Lower lobe of right lung (tissue), 2 donors: ENCODE results near the gene SPRR3. TPM values are rescaled to one million over a fixed set of nuclear protein-coding genes. Genes with fewer than 3 reads are reported as not detected.
A peak's percentile ranks its signal among the peaks of the same experiment; 100 is the strongest.

Source experiments
- ATAC-seq, 2 donors: fragments of 200-7000 bp; cut with Tn5 transposase; one replicate each; pipeline ENCODE4 v1.9.1; 2020 to 2022; ENCODE audit warnings: mild to moderate bottlenecking in 2 of 2, moderate library complexity in 2 of 2
- DNase-seq: peaks from one replicate; pipeline ENCODE4 v3.0.0-alpha.2; 2020
- H3K27ac ChIP-seq: fragments of 200-600 bp; one replicate; pipeline ENCODE4 v1.8.0; 2022
- H3K27me3 ChIP-seq: fragments of 200-600 bp; one replicate; pipeline ENCODE4 v1.8.0; 2022; ENCODE audit warnings: low read depth
- H3K36me3 ChIP-seq: fragments of 200-600 bp; one replicate; pipeline ENCODE4 v1.8.0; 2022; ENCODE audit warnings: mild to moderate bottlenecking
- H3K4me1 ChIP-seq: fragments of 200-600 bp; one replicate; pipeline ENCODE4 v1.8.0; 2022
- H3K4me3 ChIP-seq: fragments of 200-600 bp; one replicate; pipeline ENCODE4 v1.8.0; 2022; ENCODE audit warnings: mild to moderate bottlenecking
- H3K9me3 ChIP-seq: fragments of 200-600 bp; one replicate; pipeline ENCODE4 v1.8.0; 2022
- CTCF ChIP-seq: fragments of 200-600 bp; IDR thresholded peaks from one replicate; pipeline ENCODE4 v1.8.0; 2022; ENCODE audit warnings: antibody characterized with exemption, mild to moderate bottlenecking
- intact Hi-C: fragments of 100-400 bp; cut with DNase I; formaldehyde crosslinking; loops from one replicate; pipeline ENCODE4 v1.11.0; 2022
- total RNA-seq: library from RNA; stranded (reverse); fragmentation: NEBNext Ultra II Directional; extraction: Animal tissue kit (Norgen Biotek cat#: 25700); gene quantifications from one replicate; pipeline ENCODE4 v1.2.1, GENCODE V29; 2021
- donor health status: DM: no; HTN: yes; CAD: no; lungs with severe emphysema.

SPRR3 gene
- total RNA-seq, 1 donor from 2014 or later: not detected

GRCh38 chr1:153040950-153041631, 39.5 kb downstream of the SPRR3 start, which contains the start of gene SPRR2D:
TSS of gene SPRR2D (minus strand) at chr1:153041120. CDS start at chr1:153040346, 774 bp downstream.
- DNase-seq (no peak), ATAC-seq (no peak)
- TF ChIP-seq CTCF: no peak
- Histone ChIP-seq H3K27ac (no peak within 1 kb of the TSS), H3K27me3 (peaks cover 5% of the 10 kb centered on the region), H3K4me3 (no peak within 1 kb of the TSS), H3K9me3 (no peaks in the 10 kb centered on the region), H3K4me1 (no peaks in the 10 kb centered on the region), H3K36me3 (no peaks in the 10 kb centered on the region)
- intact Hi-C loops: no loop called here

- no peak overlapping the region for H3K27ac ChIP-seq
- DNase-seq (no peak), ATAC-seq (peak in 1 of 2 donors; percentile 17)
- no peaks in the 10 kb centered on the region for H3K4me1 ChIP-seq
- TF ChIP-seq CTCF: no peak
- H3K4me3 ChIP-seq: no peak overlapping the region
- no peaks in the 10 kb centered on the region for H3K27me3 ChIP-seq
- H3K9me3 ChIP-seq: no peaks in the 10 kb centered on the region
- intact Hi-C loops: no loop called here
- no peaks in the 10 kb centered on the region for H3K36me3 ChIP-seq
Measured at GRCh38 chr1:153049211-153049610, 47.7 kb downstream of the SPRR3 start.

Other genes with a start within 250 kb of the SPRR3 start
- gene KPRP, start 243.7 kb upstream of the SPRR3 start, total RNA-seq: not detected
- gene LCE1F, start 226.6 kb upstream of the SPRR3 start, total RNA-seq: not detected
- gene LCE1E, start 215.5 kb upstream of the SPRR3 start, total RNA-seq: not detected
- not detected for gene LCE1D, start 205.0 kb upstream of the SPRR3 start, total RNA-seq
- not detected for gene LCE1C, start 195.1 kb upstream of the SPRR3 start, total RNA-seq
- gene LCE1B, start 189.8 kb upstream of the SPRR3 start, total RNA-seq: not detected
- not detected for gene LCE1A, start 174.3 kb upstream of the SPRR3 start, total RNA-seq
- not detected for gene LCE6A, start 158.9 kb upstream of the SPRR3 start, total RNA-seq
- gene LCE7A, start 141.8 kb upstream of the SPRR3 start, total RNA-seq: not detected
- not detected for gene SMCP, start 123.4 kb upstream of the SPRR3 start, total RNA-seq
- 0.24 TPM for gene IVL, start 93.2 kb upstream of the SPRR3 start, total RNA-seq
- gene SPRR5, start 54.5 kb upstream of the SPRR3 start, total RNA-seq: not detected
- not detected for gene SPRR4, start 31.1 kb upstream of the SPRR3 start, total RNA-seq
- gene SPRR1A, start 17.7 kb upstream of the SPRR3 start, total RNA-seq: not detected
- not detected for gene SPRR1B, start 29.5 kb downstream of the SPRR3 start, total RNA-seq
- not detected for gene SPRR2D, start 39.4 kb downstream of the SPRR3 start, total RNA-seq
- not detected for gene SPRR2A, start 55.8 kb downstream of the SPRR3 start, total RNA-seq
- gene SPRR2B, start 69.9 kb downstream of the SPRR3 start, total RNA-seq: not detected
- not detected for gene SPRR2E, start 92.8 kb downstream of the SPRR3 start, total RNA-seq
- gene SPRR2F, start 111.8 kb downstream of the SPRR3 start, total RNA-seq: not detected
- gene SPRR2G, start 149.1 kb downstream of the SPRR3 start, total RNA-seq: not detected
- not detected for gene LELP1, start 201.7 kb downstream of the SPRR3 start, total RNA-seq
- not detected for gene PRR9, start 215.8 kb downstream of the SPRR3 start, total RNA-seq